ENCODE measurements around the gene AKAP8. TPM values are rescaled to one million over a fixed set of nuclear protein-coding genes. Genes with fewer than 3 reads are reported as not detected.
A peak's percentile ranks its signal among the peaks of the same experiment; 100 is the strongest.

AKAP8 gene
- total and polyA plus RNA-seq, 9 of the 15 experiments (the other 6 are each of a cell fraction or from before 2014, with no cell fraction given) = 3.4 to 56.5 (median 15.0) TPM

- FAIRE-seq (no peak), ATAC-seq (peak; percentile 19; the same call in 2 of the 3 replicates), DNase-seq (ENCODE audit: extremely low read depth in 1 of 4, low spot score in 3 of 4) (peak in 1 of 4 experiments; percentile 21)
- H2AFZ ChIP-seq (ENCODE audit: low read depth, low read length) = no peak overlapping the region
- H3K27ac ChIP-seq (ENCODE audit: extremely low read depth, low read depth, low read length) = no peak overlapping the region
- 86% methylated on average over 15 of the region's 16 CpGs for WGBS (ENCODE audit: insufficient coverage, low coverage, missing lambda C conversion rate)
- in situ Hi-C loops (cut with MboI) (no loop called here), intact Hi-C loops (cut with micrococcal nuclease) (no loop called here)
- H3K27me3 ChIP-seq (ENCODE audit: control insufficient read depth in 2 of 2, insufficient read depth in 2 of 2, low read length in 2 of 2) = no peaks in the 10 kb centered on the region
- no peak overlapping the region for H3K4me3 ChIP-seq
- H3K36me3 ChIP-seq (ENCODE audit: control insufficient read depth, insufficient read depth, low read length) = peaks cover 87% of the 10 kb centered on the region
- no TSS peak for BruUV-seq (replicated peaks)
- no peak overlapping the region; a peak in 1 of 4 replicates for H3K9ac ChIP-seq (ENCODE audit: insufficient read depth in 1 of 2, low read depth in 2 of 2, low read length in 2 of 2)
- peaks cover 34% of the 10 kb centered on the region for H3K79me2 ChIP-seq (ENCODE audit: control insufficient read depth, insufficient read depth, low read length)
- no peaks in the 10 kb centered on the region for H4K20me1 ChIP-seq (replicated peaks; ENCODE audit: control insufficient read depth, insufficient read depth, low read length)
- POLR2A ChIA-PET = interaction anchor here (0.8 to 1.1 kb wide), 3 partner anchors 8 to 25 kb away, joined by 3 read pairs; partner anchors contain the start of gene AKAP8L
- no peak overlapping the region for H3K4me2 ChIP-seq (ENCODE audit: insufficient read depth, low read length)
- H3K9me1 ChIP-seq (ENCODE audit: control insufficient read depth, insufficient read depth, low read length) = peaks cover 5% of the 10 kb centered on the region
- peaks cover 8 to 40% of the 10 kb centered on the region in 2 experiments; a peak in 4 of 5 replicates for H3K4me1 ChIP-seq (replicated peaks in 1 of 2; ENCODE audit: control insufficient read depth in 2 of 2, insufficient read depth in 2 of 2, low read length in 2 of 2)
- H3K9me3 ChIP-seq (replicated peaks; ENCODE audit: control insufficient read depth, insufficient read depth, low read depth, low read length) = no peaks in the 10 kb centered on the region
- CTCF ChIA-PET (ENCODE audit: low intra/inter-chr PET ratio) = no interaction called here
- TF ChIP-seq MLLT1 (IDR thresholded peaks at IDR 0.05) (peak in 1 of 2 experiments; percentile 99; a peak in 2 of 4 replicates), NFE2L1 (tag; IDR thresholded peaks at IDR 0.05; ENCODE audit: borderline replicate concordance, low read depth) (no peak), ARID2 (IDR thresholded peaks at IDR 0.05) (no peak), SMAD1 (IDR thresholded peaks at IDR 0.05; ENCODE audit: low read depth, low read length, partially characterized antibody) (no peak), ATF4 (CRISPR knock-in tag; IDR thresholded peaks at IDR 0.05) (no peak), MAFG (tag; conservative IDR thresholded peaks at IDR 0.05) (no peak), ZFPM2 (CRISPR knock-in tag; IDR thresholded peaks at IDR 0.05) (no peak), POLR3G (IDR thresholded peaks at IDR 0.05; ENCODE audit: extremely low read depth, insufficient read length, insufficient replicate concordance) (no peak), ZNF644 (tag; IDR thresholded peaks at IDR 0.05; ENCODE audit: low read depth) (no peak), ZNF23 (CRISPR knock-in tag; IDR thresholded peaks at IDR 0.05) (peak; percentile 97), SMARCA4 (IDR thresholded peaks at IDR 0.05) (no peak), ZFP36 (IDR thresholded peaks at IDR 0.05; ENCODE audit: low read depth, low read length, partially characterized antibody) (no peak)
- TF ChIP-seq, protein P1, sequence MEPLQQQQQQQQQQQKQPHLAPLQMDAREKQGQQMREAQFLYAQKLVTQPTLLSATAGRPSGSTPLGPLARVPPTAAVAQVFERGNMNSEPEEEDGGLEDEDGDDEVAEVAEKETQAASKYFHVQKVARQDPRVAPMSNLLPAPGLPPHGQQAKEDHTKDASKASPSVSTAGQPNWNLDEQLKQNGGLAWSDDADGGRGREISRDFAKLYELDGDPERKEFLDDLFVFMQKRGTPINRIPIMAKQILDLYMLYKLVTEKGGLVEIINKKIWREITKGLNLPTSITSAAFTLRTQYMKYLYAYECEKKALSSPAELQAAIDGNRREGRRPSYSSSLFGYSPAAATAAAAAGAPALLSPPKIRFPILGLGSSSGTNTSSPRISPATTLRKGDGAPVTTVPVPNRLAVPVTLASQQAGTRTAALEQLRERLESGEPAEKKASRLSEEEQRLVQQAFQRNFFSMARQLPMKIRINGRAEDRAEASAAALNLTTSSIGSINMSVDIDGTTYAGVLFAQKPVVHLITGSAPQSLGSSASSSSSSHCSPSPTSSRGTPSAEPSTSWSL (CRISPR knock-in tag; IDR thresholded peaks at IDR 0.05; ENCODE audit: borderline replicate concordance) = no peak
- TF ChIP-seq, protein P2, sequence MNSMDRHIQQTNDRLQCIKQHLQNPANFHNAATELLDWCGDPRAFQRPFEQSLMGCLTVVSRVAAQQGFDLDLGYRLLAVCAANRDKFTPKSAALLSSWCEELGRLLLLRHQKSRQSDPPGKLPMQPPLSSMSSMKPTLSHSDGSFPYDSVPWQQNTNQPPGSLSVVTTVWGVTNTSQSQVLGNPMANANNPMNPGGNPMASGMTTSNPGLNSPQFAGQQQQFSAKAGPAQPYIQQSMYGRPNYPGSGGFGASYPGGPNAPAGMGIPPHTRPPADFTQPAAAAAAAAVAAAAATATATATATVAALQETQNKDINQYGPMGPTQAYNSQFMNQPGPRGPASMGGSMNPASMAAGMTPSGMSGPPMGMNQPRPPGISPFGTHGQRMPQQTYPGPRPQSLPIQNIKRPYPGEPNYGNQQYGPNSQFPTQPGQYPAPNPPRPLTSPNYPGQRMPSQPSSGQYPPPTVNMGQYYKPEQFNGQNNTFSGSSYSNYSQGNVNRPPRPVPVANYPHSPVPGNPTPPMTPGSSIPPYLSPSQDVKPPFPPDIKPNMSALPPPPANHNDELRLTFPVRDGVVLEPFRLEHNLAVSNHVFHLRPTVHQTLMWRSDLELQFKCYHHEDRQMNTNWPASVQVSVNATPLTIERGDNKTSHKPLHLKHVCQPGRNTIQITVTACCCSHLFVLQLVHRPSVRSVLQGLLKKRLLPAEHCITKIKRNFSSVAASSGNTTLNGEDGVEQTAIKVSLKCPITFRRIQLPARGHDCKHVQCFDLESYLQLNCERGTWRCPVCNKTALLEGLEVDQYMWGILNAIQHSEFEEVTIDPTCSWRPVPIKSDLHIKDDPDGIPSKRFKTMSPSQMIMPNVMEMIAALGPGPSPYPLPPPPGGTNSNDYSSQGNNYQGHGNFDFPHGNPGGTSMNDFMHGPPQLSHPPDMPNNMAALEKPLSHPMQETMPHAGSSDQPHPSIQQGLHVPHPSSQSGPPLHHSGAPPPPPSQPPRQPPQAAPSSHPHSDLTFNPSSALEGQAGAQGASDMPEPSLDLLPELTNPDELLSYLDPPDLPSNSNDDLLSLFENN (IDR thresholded peaks at IDR 0.05; ENCODE audit: low read depth in 2 of 2, low read length in 2 of 2) = peak in 1 of 2 experiments; percentile 85; a peak in 2 of 4 replicates
Observed at GRCh38 chr19:15426485-15427349, 47.1 kb upstream of the AKAP8 start.
